Activated naive CD4-positive, alpha-beta T cell treated with anti-CD3 and anti-CD28 coated beads, Interleukin-2, amount 10 ng/mL, durations not matched to agents 7 days and 5 days (primary cell): ENCODE results near the gene ELL3.
"Not testable (repeated sequence)": the region's sequence is repeated elsewhere in the genome, so short reads cannot be mapped to it uniquely, and the experiment has no call there.

ENCODE experiments used
- CTCF ChIA-PET: fragments of 350-600 bp; sonication (Branson Sonifier 250); formaldehyde crosslinking; loops from one replicate; lab custom pipeline; 2021; ENCODE audit warnings: antibody characterized with exemption; lab: Charles Lee
- DNase-seq: peaks from one replicate; pipeline ENCODE4 v3.0.0-alpha.2; 2020
- H3K27ac Mint-ChIP-seq: one replicate; pipeline ENCODE4 v1.8.0; 2021; ENCODE audit warnings: mild to moderate bottlenecking, moderate library complexity, mixed read lengths
- H3K27me3 Mint-ChIP-seq: one replicate; pipeline ENCODE4 v1.8.0; 2021; ENCODE audit warnings: mild to moderate bottlenecking, mixed read lengths
- H3K36me3 Mint-ChIP-seq: one replicate; pipeline ENCODE4 v1.8.0; 2021; ENCODE audit warnings: mixed read lengths
- H3K4me1 Mint-ChIP-seq: one replicate; pipeline ENCODE4 v1.8.0; 2021; ENCODE audit warnings: mixed read lengths
- H3K4me3 Mint-ChIP-seq: one replicate; pipeline ENCODE4 v1.8.0; 2021; ENCODE audit warnings: mild to moderate bottlenecking, moderate library complexity, mixed read lengths
- H3K9me3 Mint-ChIP-seq: one replicate; pipeline ENCODE4 v1.8.0; 2021; ENCODE audit warnings: mixed read lengths

The ELL3 gene

DNA sequence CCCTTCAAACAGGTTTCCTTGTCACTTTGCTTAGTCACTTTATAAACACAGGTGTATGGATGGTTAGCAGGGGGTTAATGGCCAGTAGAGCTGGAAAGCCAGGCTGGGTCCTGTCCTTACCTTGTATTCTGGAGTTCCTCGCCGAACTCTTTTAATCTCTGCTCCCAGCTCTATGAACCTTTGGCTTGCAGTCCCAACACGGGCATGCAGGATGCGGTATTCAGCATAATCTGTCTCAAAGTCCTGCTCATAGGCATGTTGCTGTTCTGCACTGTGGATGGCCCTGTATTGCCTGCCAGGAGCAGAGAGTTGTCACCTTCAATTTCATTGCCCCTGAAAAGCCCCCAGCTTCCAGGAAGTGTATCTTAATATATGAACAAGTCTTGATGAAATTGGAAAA, 2.7 kb downstream of the ELL3 start:
- peaks cover 22% of the 10 kb centered on the region for H3K4me1 Mint-ChIP-seq
- no peaks in the 10 kb centered on the region for H3K9me3 Mint-ChIP-seq
- H3K36me3 Mint-ChIP-seq, result peaks cover 36% of the 10 kb centered on the region
- CTCF ChIA-PET, result no interaction called here
- DNase-seq, result no peak
- H3K27me3 Mint-ChIP-seq, result peaks cover 9% of the 10 kb centered on the region
- no peak overlapping the region for H3K4me3 Mint-ChIP-seq
- peak overlapping the region; percentile 28 for H3K27ac Mint-ChIP-seq

DNA sequence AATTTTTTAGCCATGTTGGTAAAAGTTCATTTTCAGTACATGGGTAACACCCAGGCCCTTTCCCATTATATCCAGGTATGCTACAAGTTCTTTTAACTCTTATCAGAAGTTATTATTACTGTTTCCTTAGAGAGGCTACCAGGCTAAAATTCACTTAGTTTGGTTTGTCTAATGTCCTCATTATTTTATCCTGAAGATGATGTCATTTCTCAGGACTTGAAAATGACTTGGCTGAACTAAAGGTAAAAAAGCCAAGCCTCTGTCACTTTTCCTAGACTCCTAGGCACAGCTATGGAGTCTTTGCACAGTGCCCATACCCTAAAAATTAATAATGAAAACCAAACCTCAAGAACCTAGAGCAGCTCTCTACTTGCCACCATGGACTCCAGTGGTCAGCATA, 4.1 kb downstream of the ELL3 start:
- CTCF ChIA-PET, result interaction anchor here (0.5 kb wide), 1 partner anchor 395 kb away, joined by 3 read pairs; no protein-coding TSS in a partner anchor
- Mint-ChIP-seq H3K36me3 (peaks cover 45% of the 10 kb centered on the region), H3K4me1 (peaks cover 13% of the 10 kb centered on the region), H3K27me3 (peaks cover 5% of the 10 kb centered on the region), H3K9me3 (no peaks in the 10 kb centered on the region), H3K4me3 (no peak overlapping the region), H3K27ac (no peak overlapping the region)
- DNase-seq, result no peak

DNA sequence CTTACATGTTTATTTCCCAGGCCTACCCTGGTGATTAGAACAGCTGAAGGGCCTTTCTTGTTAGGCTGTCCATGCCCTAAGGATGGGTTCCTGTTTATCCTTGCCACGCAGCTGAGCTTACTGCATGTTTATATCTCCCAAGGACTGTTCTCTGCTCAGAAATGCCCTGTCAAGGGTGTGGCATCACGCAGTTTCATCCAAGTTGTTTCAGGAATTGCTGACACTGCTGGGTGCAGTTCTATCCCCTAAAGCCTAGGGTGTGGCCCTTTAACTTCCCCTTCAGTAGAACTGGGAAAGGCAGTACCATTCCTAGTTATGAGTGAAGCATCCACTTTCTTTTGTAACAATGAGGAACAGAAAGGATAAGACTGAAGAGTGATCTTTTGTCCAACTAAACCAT, 5.0 kb downstream of the ELL3 start:
- H3K27ac Mint-ChIP-seq, result no peak overlapping the region
- no peaks in the 10 kb centered on the region for H3K27me3 Mint-ChIP-seq
- H3K36me3 Mint-ChIP-seq, result peaks cover 47% of the 10 kb centered on the region
- peaks cover 6% of the 10 kb centered on the region for H3K4me1 Mint-ChIP-seq
- H3K4me3 Mint-ChIP-seq, result no peak overlapping the region
- no peak for DNase-seq
- CTCF ChIA-PET, result interaction anchor here (1.0 kb wide), 1 partner anchor 17 kb away, joined by 3 read pairs; no protein-coding TSS in a partner anchor
- H3K9me3 Mint-ChIP-seq, result no peaks in the 10 kb centered on the region

DNA sequence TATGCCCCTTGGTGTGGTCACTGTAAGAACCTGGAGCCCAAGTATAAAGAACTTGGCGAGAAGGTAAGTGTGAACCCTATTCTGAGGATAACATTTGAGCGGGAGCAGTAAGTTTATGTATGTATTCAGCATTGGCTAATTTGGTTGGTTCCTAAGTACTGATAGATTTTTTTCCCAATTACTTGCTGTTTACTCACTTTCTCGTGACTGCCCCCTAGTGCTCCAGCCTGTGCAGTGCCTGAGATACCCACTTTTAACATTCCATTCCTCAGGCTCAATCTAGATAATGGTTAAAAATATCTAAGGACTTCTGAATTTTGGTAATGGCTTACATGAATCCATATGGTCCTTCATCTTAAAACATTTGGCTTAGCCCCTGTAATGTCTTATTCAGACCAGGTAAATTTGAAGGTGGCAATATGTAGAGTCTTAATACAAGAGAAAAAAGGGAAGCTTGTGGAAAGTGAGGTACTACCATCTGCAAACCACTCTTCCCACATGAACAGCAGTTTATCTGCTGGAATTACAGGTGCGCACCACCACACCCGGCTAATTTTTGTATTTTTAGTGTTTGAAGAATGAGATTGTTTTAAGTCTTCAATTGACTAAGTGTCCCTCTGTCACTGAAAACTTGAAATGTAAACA, 7.1 kb downstream of the ELL3 start:
- Mint-ChIP-seq H3K4me3 (no peak overlapping the region), H3K9me3 (no peaks in the 10 kb centered on the region), H3K27me3 (no peaks in the 10 kb centered on the region), H3K27ac (peak overlapping the region; percentile 62), H3K4me1 (no peaks in the 10 kb centered on the region), H3K36me3 (peaks cover 63% of the 10 kb centered on the region)
- DNase-seq, result peak; percentile 76
- CTCF ChIA-PET, result interaction anchor here (0.9 to 1.6 kb wide), 6 partner anchors 10 to 328 kb away, joined by 3 to 6 read pairs (median 4); no protein-coding TSS in a partner anchor

DNA sequence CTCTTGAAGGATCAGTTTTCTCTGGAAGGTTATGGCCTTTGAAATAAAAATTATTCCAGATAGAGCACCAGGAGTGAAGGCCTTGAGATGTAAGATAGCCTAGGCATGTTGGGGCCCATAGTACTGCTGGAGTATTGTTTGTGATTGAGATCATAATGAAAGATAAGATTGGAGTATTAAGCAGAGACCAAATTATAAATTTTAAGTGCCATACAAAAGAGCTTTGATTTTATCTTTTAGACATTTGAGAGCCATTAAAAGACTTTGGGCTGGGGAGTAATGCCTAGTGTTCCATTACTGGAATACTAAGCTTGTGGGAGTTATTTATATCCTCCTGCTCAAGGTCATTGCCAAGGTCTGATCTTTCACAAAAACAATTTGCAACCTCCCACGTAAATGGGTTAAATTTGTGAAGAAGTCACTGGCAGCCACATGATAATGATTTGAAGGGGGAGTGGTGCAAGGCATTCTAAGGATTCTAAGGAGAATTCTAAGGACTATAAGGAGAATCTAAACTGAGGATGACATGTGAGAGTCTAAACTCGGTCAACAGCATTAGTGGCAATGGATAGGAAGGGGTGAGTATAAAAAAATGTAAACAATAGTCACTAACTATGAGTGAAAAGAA, 12.8 kb downstream of the ELL3 start:
- CTCF ChIA-PET, result no interaction called here
- Mint-ChIP-seq H3K27ac (no peak overlapping the region), H3K27me3 (no peaks in the 10 kb centered on the region), H3K36me3 (peaks cover 62% of the 10 kb centered on the region), H3K9me3 (no peaks in the 10 kb centered on the region), H3K4me3 (no peak overlapping the region), H3K4me1 (peaks cover 2% of the 10 kb centered on the region)
- DNase-seq, result no peak

DNA sequence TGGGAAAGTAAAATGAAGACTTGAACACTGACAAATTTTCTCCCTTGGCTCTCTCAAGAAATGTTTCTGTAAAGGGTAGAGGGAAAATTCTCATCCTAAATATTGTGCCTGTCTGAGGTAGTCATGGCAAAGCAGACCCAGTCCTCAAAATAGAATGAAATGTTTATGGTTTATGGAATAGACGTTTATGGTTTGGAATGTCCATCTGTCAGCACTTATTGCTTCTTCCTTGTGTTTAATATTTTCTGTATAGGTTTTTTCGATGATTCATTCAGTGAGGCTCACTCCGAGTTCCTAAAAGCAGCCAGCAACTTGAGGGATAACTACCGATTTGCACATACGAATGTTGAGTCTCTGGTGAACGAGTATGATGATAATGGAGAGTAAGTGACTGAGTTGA, 13.9 kb downstream of the ELL3 start:
- Mint-ChIP-seq H3K4me1 (peaks cover 2% of the 10 kb centered on the region), H3K27ac (no peak overlapping the region), H3K9me3 (no peaks in the 10 kb centered on the region), H3K36me3 (peaks cover 56% of the 10 kb centered on the region), H3K27me3 (no peaks in the 10 kb centered on the region), H3K4me3 (no peak overlapping the region)
- DNase-seq, result no peak
- CTCF ChIA-PET, result no interaction called here

DNA sequence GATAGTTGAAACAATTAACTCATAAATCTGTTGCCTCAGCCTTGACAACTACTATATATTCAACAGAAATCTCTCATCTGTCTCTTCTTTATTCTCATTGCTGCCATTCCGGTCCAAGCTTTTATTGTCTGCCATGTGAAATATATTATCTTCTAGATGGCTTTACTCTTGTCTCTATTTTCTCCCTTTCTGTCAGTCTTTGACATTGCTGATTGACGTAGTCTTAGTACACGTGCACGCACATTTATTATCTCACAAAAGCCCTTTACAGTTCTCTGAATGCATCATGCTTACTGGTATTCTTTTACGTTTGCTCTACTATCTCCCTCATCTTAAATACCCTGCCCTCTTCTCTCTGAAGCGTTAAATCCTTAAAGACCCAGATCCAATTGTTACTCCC, 24.9 kb downstream of the ELL3 start:
- Mint-ChIP-seq H3K4me1 (peaks cover 51% of the 10 kb centered on the region), H3K36me3 (peaks cover 51% of the 10 kb centered on the region), H3K27ac (peak overlapping the region; percentile 24), H3K4me3 (no peak overlapping the region), H3K9me3 (no peaks in the 10 kb centered on the region), H3K27me3 (no peaks in the 10 kb centered on the region)
- no peak for DNase-seq
- CTCF ChIA-PET, result interaction anchor here (1.0 kb wide), 1 partner anchor 9 kb away, joined by 3 read pairs; no protein-coding TSS in a partner anchor

DNA sequence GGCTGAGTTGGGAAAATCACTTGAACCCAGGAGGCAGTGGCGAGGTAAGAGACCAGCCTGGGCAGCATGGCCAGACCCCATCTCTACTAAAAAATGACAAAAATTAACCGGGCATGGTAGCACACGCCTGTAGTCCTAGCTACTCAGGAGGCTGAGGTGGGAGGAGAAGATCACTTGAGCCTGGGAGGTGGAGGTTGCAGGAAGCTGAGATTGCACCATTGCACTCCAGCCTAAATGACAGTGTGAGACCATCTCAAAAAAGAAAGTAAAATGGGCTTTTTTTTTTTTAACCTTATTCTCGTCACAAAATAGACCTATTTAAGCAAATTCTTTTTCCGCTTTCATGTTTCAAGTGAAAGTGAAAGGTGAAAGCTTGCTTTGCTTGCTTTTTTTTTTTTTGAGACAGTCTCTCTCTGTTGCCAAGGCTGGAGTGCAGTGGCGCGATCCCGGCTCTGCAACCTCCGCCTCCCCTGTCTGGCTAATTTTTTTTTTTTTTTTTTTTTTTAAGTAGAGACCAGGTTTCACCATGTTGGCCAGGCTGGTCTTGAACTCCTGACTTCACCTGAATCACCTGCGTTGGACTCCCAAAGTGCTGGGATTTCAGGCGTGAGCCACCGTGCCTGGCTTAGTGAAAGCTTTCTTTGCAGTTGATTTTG, 26.9 kb downstream of the ELL3 start:
- no peaks in the 10 kb centered on the region for H3K27me3 Mint-ChIP-seq
- DNase-seq, result peak; percentile 70
- peaks cover 57% of the 10 kb centered on the region for H3K4me1 Mint-ChIP-seq
- CTCF ChIA-PET, result interaction anchor here (1.1 to 1.4 kb wide), 3 partner anchors 19 to 27 kb away, joined by 3 to 4 read pairs (median 4); partner anchors contain the start of gene ELL3
- H3K36me3 Mint-ChIP-seq, result peaks cover 39% of the 10 kb centered on the region
- H3K4me3 Mint-ChIP-seq, result peak overlapping the region; percentile 59
- H3K27ac Mint-ChIP-seq, result peak overlapping the region; percentile 94
- H3K9me3 Mint-ChIP-seq, result no peaks in the 10 kb centered on the region

DNA sequence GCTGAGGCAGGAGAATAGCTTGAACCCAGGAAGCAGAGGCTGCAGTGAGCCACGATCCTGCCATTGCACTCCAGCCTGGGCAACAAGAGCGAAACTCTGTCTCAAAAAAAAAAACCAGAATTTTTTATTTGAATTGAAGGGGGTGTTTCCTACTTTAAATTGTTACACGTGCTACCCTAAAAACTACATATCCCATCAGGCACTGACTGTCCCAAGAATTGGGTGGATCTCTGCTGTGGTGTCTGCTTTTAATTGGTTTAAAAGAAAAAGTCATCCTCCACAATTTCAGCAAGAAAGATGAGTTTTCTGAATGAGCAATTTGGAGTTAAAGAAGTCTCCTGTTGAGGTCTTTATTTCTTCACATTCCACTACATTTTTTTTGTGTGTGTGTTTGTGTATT, 28.4 kb downstream of the ELL3 start:
- peak overlapping the region; percentile 93 for H3K4me3 Mint-ChIP-seq
- peaks cover 58% of the 10 kb centered on the region for H3K4me1 Mint-ChIP-seq
- peak overlapping the region; percentile 94 for H3K27ac Mint-ChIP-seq
- CTCF ChIA-PET, result no interaction called here
- H3K36me3 Mint-ChIP-seq, result peaks cover 30% of the 10 kb centered on the region
- peak; percentile 25 for DNase-seq
- no peaks in the 10 kb centered on the region for H3K27me3 Mint-ChIP-seq
- H3K9me3 Mint-ChIP-seq, result no peaks in the 10 kb centered on the region

DNA sequence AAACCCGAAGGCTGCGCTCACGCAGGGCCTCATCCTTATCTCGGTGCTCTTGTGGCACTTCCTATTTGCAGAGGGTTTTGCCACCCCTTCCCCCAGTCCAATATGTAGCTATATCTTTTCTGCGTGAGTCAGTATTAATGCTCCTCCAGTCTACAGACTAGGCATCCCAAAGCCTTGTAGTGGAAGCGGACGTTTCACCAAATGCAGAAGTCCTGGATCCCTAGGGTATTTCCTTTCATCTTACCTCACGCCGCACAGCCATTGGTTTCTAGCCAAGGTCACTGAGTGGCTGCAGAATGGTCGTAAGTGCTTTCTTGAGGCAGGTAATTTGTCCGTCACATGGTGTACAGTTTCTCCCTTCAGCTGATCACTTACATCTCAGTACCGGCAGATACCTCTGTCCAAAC, 29.9 kb downstream of the ELL3 start:
- CTCF ChIA-PET, H3K27me3 Mint-ChIP-seq, H3K9me3 Mint-ChIP-seq: not testable (repeated sequence)
- DNase-seq, result peak; percentile 34
- Mint-ChIP-seq H3K4me1 (peaks cover 46% of the 10 kb centered on the region), H3K36me3 (peaks cover 22% of the 10 kb centered on the region), H3K4me3 (peak overlapping the region; percentile 93), H3K27ac (peak overlapping the region; percentile 94)

DNA sequence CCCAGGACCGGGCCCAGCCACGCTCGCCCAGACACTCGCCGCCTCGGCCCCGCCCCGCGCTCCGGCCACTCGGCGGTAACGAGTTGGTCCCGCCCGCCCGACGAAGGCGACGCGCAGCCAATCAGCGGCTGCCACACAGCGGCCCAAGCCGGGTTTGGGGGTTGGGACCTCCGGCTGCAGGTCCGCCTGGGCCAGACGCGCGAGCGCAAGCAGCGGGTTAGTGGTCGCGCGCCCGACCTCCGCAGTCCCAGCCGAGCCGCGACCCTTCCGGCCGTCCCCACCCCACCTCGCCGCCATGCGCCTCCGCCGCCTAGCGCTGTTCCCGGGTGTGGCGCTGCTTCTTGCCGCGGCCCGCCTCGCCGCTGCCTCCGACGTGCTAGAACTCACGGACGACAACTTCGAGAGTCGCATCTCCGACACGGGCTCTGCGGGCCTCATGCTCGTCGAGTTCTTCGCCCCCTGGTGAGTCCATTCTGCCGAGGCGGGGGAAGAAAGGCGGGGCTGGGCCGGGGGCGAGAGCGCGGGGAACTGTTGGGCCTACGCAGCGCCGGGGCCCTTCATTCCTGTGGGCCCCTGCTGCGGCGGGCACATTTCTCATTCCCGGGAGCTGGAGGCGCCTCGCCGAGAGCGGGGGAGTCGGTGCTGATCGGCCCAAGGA, 30.4 kb downstream of the ELL3 start, which contains the start of gene PDIA3:
Gene PDIA3, plus strand, starts transcription at position 194 of the 658 bp plus-strand sequence. Its CDS starts 102 bp downstream, at position 296.
- H3K27me3 Mint-ChIP-seq, H3K9me3 Mint-ChIP-seq, CTCF ChIA-PET: not testable (repeated sequence)
- peak within 1 kb of the TSS; percentile 94 for H3K27ac Mint-ChIP-seq
- H3K36me3 Mint-ChIP-seq, result peaks cover 17% of the 10 kb centered on the region
- peaks cover 41% of the 10 kb centered on the region for H3K4me1 Mint-ChIP-seq
- peak within 1 kb of the TSS; percentile 93 for H3K4me3 Mint-ChIP-seq
- peak; percentile 92 for DNase-seq

DNA sequence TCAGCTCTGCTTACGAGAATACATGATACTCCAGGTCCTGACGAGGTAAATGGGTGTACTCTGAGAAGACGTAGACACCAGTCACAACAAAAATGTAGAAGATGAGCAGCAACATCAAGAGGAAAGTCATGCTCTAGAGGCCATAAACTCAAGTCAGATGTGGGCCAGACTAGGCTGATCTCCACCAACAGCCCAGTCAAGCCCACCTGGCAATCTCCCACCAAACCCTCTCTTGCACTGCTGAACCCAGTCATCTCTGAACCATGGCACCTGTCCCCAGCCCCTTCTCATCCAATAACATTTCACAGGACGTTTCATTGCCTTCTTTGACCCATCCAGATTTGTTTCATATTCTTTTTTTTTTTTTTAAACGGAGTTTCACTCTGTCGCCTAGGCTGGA, 41.4 kb downstream of the ELL3 start:
- DNase-seq, result no peak
- Mint-ChIP-seq H3K27ac (no peak overlapping the region), H3K9me3 (no peaks in the 10 kb centered on the region), H3K36me3 (no peaks in the 10 kb centered on the region), H3K27me3 (peaks cover 15% of the 10 kb centered on the region), H3K4me3 (no peak overlapping the region), H3K4me1 (peaks cover 8% of the 10 kb centered on the region)
- CTCF ChIA-PET, result no interaction called here

DNA sequence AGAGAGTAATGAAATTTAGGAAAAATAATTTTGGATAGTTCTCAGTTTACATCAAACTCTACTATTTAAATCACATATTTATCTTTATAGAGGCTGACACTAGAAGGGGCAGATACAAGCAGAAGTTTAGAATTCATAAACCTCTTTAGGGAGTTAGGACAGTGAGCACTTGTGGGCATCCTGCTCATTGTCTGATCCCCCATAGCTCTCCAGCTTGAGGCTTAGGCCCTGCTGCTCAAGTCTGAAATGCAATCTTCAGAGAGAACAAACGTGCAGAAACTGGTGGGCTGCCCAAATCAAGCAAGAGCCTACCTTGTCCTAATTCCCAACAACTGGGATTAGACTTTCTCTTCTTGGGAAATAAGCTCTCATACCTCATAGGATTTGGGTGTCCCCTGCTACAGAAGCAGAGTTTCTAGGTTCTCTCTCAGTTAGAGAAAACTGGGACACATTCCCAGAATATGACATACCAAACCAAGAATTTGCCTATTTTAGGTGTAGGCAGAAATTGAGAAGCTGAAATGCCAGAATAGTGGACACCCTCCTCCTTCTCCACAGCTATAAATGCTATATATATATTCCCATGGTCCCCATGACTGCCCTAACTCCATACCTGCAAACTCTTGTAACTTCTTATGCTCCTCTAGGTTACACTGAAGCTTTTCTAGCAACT, 48.6 kb downstream of the ELL3 start:
- CTCF ChIA-PET, H3K4me1 Mint-ChIP-seq, H3K9me3 Mint-ChIP-seq, H3K27ac Mint-ChIP-seq, DNase-seq, H3K4me3 Mint-ChIP-seq, H3K36me3 Mint-ChIP-seq: not testable (repeated sequence)
- peaks cover 14% of the 10 kb centered on the region for H3K27me3 Mint-ChIP-seq

DNA sequence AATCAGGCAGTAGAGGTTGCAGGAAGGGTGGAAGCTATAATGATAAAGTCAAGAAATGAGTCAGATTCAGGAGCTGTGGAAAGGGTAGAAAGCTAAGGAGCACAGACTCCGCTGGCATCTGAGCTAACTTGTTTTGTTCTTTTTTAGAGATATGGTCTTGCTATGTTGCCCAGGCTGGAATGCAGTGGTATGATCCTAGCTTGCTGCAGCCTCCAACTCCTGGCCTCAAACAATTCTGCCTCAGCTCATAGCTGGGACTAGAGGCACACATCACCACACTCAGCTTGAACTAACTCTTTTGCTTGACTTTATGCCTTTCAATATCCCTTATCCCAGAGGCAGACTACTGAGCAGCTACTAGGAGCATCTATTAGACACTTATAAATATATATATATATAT, 50.5 kb downstream of the ELL3 start:
- not testable (repeated sequence) for H3K4me3 Mint-ChIP-seq, H3K27ac Mint-ChIP-seq

More for the DNA sequence above, 50.5 kb downstream of the ELL3 start:
- H3K36me3 Mint-ChIP-seq, H3K9me3 Mint-ChIP-seq, CTCF ChIA-PET, DNase-seq, H3K4me1 Mint-ChIP-seq: not testable (repeated sequence)
- H3K27me3 Mint-ChIP-seq, result peaks cover 17% of the 10 kb centered on the region
